HUES6 (cell line): Measurements from ENCODE around the gene KIF1B.

ENCODE experiments used
- H3K27ac ChIP-seq: 2 replicates; pipeline ENCODE4 v1.7.0; 2013; ENCODE audit warnings: low read depth, mild to moderate bottlenecking, low read length, inconsistent platforms
- H3K27me3 ChIP-seq: 2 replicates; pipeline ENCODE4 v1.6.1; 2013; ENCODE audit warnings: low read length; ENCODE audit not compliant: control insufficient read depth, insufficient read depth
- H3K36me3 ChIP-seq: 2 replicates; pipeline ENCODE4 v1.6.1; 2013; ENCODE audit warnings: low read length; ENCODE audit not compliant: control insufficient read depth, insufficient read depth
- H3K4me1 ChIP-seq: 2 replicates; pipeline ENCODE4 v1.6.1; 2013; ENCODE audit warnings: low read length; ENCODE audit not compliant: control insufficient read depth, insufficient read depth
- H3K4me3 ChIP-seq: 2 replicates; pipeline ENCODE4 v1.5.1; 2013; ENCODE audit warnings: low read depth, low read length
- H3K9ac ChIP-seq: one replicate; pipeline ENCODE4 v1.6.1; 2013; ENCODE audit warnings: mild to moderate bottlenecking, low read length
- H3K9me3 ChIP-seq: 2 replicates; pipeline ENCODE4 v1.6.1; 2013; ENCODE audit warnings: low read depth, low read length; ENCODE audit not compliant: control insufficient read depth, insufficient read depth

KIF1B gene

GRCh38 chr1:10316752-10317151 lies 106.4 kb downstream of the KIF1B start:
- Histone ChIP-seq H3K27me3 (no peaks in the 10 kb centered on the region), H3K9ac (no peak overlapping the region), H3K4me1 (peaks cover 11% of the 10 kb centered on the region), H3K9me3 (no peaks in the 10 kb centered on the region), H3K4me3 (no peak overlapping the region), H3K27ac (no peak overlapping the region), H3K36me3 (peaks cover 8% of the 10 kb centered on the region)

- Histone ChIP-seq H3K27me3 (no peaks in the 10 kb centered on the region), H3K27ac (no peak overlapping the region; the same call in 1 of the 2 replicates), H3K36me3 (peaks cover 25% of the 10 kb centered on the region), H3K9ac (no peak overlapping the region), H3K4me3 (no peak overlapping the region), H3K4me1 (peaks cover 11% of the 10 kb centered on the region), H3K9me3 (no peaks in the 10 kb centered on the region)
These were observed 109.4 kb downstream of the KIF1B start for GRCh38 chr1:10319750-10320149.

- Histone ChIP-seq H3K4me1 (peaks cover 11% of the 10 kb centered on the region), H3K4me3 (no peak overlapping the region), H3K27ac (no peak overlapping the region), H3K9ac (no peak overlapping the region), H3K9me3 (no peaks in the 10 kb centered on the region), H3K27me3 (no peaks in the 10 kb centered on the region), H3K36me3 (peaks cover 31% of the 10 kb centered on the region)
These were observed 110.0 kb downstream of the KIF1B start for GRCh38 chr1:10320336-10320735.

DNA sequence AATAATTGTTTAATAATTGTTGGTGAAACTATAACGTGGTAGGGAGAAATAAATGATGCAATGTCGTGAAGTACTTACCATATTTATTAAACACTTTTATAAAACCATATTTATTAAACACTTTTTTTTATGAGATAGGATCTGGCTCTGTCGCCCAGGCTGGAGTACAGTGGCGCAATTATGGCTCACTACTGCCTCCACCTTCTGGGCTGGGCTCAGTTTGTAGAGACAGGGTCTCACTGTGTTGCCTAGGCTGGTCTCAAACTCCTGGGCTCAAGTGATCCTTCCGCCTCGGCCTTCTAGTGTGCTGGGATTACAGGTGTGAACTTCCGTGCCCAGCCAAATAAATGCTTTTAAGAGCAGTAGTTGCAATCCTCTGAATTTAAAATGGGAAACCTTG lies 112.5 kb downstream of the KIF1B start:
- Histone ChIP-seq H3K27ac (no peak overlapping the region), H3K9me3 (no peaks in the 10 kb centered on the region), H3K9ac (no peak overlapping the region), H3K36me3 (peaks cover 49% of the 10 kb centered on the region), H3K27me3 (no peaks in the 10 kb centered on the region), H3K4me3 (no peak overlapping the region), H3K4me1 (peaks cover 11% of the 10 kb centered on the region)

DNA sequence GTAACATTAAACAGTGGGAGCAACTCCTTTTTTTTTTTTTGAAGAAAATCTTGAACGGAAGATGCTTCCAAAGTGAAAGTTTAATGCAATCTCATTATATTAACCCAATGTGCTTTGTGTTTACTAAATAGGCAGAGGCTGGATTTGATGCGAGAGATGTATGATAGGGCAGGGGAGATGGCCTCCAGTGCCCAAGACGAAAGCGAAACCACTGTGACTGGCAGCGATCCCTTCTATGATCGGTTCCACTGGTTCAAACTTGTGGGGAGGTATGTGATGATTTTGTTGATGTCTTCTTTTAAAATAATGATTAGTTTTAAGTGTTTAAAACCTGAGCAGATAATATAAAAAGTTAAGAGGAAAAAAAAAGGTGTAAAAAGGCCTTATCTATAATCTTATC lies 114.3 kb downstream of the KIF1B start:
- no peaks in the 10 kb centered on the region for H3K9me3 ChIP-seq
- no peaks in the 10 kb centered on the region for H3K27me3 ChIP-seq
- H3K9ac ChIP-seq: no peak overlapping the region
- peaks cover 58% of the 10 kb centered on the region for H3K36me3 ChIP-seq
- H3K4me3 ChIP-seq: no peak overlapping the region
- H3K27ac ChIP-seq: no peak overlapping the region
- peaks cover 8% of the 10 kb centered on the region for H3K4me1 ChIP-seq

GRCh38 chr1:10325521-10325920 lies 115.2 kb downstream of the KIF1B start:
- no peak overlapping the region for H3K27ac ChIP-seq
- H3K4me1 ChIP-seq: no peaks in the 10 kb centered on the region
- no peak overlapping the region for H3K4me3 ChIP-seq
- no peaks in the 10 kb centered on the region for H3K9me3 ChIP-seq
- H3K36me3 ChIP-seq: peaks cover 58% of the 10 kb centered on the region
- no peaks in the 10 kb centered on the region for H3K27me3 ChIP-seq
- no peak overlapping the region for H3K9ac ChIP-seq

DNA sequence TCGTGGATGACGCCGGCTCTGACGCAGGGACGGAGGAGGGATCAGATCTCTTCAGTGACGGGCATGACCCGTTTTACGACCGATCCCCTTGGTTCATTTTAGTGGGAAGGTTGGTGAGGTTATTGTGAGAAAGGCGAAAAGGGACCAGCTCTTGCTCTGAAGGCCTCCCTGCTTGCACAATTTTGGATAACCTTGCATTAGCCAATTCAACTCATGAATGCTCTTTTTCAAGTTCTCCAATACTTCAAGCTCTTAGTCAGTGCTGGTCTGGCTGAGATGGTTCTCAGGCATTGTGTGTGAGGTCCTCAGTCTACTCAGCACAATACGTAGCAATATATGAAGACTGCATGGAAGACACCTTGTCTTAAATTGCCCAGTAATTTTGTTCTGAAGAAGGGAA lies 115.9 kb downstream of the KIF1B start:
- H3K36me3 ChIP-seq: peaks cover 61% of the 10 kb centered on the region
- H3K9me3 ChIP-seq: no peaks in the 10 kb centered on the region
- H3K4me1 ChIP-seq: no peaks in the 10 kb centered on the region
- H3K27me3 ChIP-seq: no peaks in the 10 kb centered on the region
- no peak overlapping the region for H3K27ac ChIP-seq
- H3K4me3 ChIP-seq: no peak overlapping the region
- H3K9ac ChIP-seq: no peak overlapping the region

DNA sequence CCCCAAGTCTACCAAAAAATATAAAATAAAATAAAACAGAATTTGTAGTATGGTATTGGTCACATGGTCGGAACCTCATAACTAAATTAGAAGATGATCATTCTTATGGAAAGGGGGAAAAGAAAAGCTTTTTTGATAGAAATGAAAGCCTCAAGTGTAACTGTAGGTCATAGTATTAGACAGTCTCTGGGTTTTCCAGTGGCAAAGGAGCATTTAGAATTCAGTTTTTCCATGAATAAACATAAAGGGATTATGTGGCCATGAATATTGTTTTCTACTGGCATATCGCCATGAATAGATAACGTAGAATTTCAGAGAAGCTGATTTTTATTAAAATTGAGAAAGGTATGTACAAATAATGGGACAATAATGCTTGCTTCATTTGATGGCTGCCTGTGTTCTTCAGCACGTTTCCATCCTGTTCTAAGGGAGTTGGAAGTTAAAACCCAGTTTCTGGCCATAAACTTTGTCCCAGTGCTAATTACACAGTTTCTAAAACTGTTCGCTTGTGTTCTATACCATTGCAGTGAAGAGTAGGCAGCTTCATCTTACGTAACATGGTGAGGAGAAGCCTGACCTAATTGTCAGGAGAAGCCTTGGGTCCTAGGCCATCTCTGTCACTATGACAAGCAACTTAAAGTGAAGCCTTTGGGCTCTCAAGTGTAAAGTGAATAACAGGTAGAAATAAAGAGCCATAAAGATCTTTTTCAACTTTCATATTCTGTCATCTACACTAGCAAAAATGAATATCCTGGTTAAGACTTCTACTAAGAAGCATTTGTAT lies 118.0 kb downstream of the KIF1B start:
- no peak overlapping the region for H3K27ac ChIP-seq
- no peak overlapping the region for H3K4me3 ChIP-seq
- H3K36me3 ChIP-seq: peaks cover 53% of the 10 kb centered on the region
- H3K4me1 ChIP-seq: no peaks in the 10 kb centered on the region
- no peak overlapping the region for H3K9ac ChIP-seq
- no peaks in the 10 kb centered on the region for H3K9me3 ChIP-seq
- no peaks in the 10 kb centered on the region for H3K27me3 ChIP-seq

DNA sequence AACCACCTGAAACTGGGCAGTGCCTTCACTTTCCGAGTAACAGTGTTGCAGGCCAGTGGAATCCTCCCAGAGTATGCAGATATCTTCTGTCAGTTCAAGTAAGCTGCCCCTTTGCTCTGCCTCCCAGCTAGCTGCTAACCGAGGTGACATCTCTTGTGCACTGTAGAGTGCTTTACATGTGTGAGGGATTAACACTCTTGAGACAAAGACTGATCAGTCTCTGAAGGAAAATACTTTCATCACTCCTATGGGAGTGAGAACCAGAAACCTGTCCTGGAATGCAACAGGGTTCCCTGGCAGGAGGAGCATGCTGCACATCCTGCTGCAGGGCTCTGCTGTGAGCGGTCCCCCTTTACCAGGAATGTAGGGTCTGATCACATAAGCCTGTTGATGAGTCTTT lies 127.1 kb downstream of the KIF1B start:
- H3K36me3 ChIP-seq: peaks cover 65% of the 10 kb centered on the region
- no peak overlapping the region for H3K4me3 ChIP-seq
- no peak overlapping the region for H3K27ac ChIP-seq
- H3K9ac ChIP-seq: no peak overlapping the region
- H3K9me3 ChIP-seq: no peaks in the 10 kb centered on the region
- H3K27me3 ChIP-seq: no peaks in the 10 kb centered on the region
- H3K4me1 ChIP-seq: peaks cover 9% of the 10 kb centered on the region

DNA sequence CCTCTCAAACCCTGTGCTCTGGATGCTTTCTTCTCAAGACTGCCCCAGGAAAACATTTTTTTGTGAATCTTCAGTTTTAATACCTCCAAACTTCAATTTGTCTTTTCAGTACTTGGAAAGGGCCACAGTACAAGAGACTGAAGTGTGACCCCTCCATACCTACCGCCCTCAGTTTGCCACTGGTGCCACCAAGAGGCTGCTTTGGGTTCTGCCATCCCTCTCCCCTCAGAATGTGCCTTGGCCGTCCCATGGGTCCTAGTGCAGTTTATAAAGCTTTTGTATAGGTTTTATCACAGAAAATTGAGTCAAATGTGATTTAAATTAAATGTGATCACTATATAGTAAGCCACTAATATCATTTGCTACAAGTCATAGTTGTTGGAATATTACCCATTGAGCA lies 127.7 kb downstream of the KIF1B start:
- H3K9ac ChIP-seq: no peak overlapping the region
- H3K27ac ChIP-seq: no peak overlapping the region
- no peak overlapping the region for H3K4me3 ChIP-seq
- H3K27me3 ChIP-seq: no peaks in the 10 kb centered on the region
- H3K9me3 ChIP-seq: no peaks in the 10 kb centered on the region
- peaks cover 71% of the 10 kb centered on the region for H3K36me3 ChIP-seq
- peaks cover 9% of the 10 kb centered on the region for H3K4me1 ChIP-seq

DNA sequence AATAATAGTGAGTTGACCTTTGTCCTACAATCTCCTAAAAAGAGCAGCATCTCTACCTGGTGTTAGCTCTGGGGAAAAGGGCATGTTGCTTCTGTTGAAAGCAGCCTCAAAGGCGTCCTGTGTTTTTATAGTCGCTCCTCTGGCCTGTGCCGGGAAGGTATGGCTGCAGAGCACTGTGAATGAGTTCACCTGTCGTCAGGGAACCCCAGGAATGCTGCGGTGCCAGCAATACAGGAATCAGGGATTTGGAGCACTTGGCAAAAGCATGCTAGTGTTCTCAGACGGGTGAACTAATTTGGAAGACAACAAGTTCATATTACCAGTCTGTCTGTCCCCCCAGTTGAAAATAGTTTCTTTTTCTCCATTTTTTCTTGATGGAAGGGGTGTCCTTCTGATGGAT lies 128.2 kb downstream of the KIF1B start:
- Histone ChIP-seq H3K27ac (no peak overlapping the region), H3K36me3 (peaks cover 73% of the 10 kb centered on the region), H3K9me3 (no peaks in the 10 kb centered on the region)

More for the DNA sequence above, 128.2 kb downstream of the KIF1B start:
- Histone ChIP-seq H3K4me1 (peaks cover 9% of the 10 kb centered on the region), H3K4me3 (no peak overlapping the region), H3K27me3 (no peaks in the 10 kb centered on the region), H3K9ac (no peak overlapping the region)
